GM18498 (cell line): ENCODE measurements around the gene ARHGAP44.

Experiments used
- ATAC-seq: cut with Tn5 transposase; IDR thresholded peaks from one replicate; pipeline ENCODE4 v1.9.1; 2021; ENCODE audit warnings: mild to moderate bottlenecking, moderate library complexity; ENCODE audit not compliant: unreplicated experiment

ARHGAP44 gene

GRCh38 chr17:12896180-12896785, 107.0 kb downstream of the ARHGAP44 start:
- no peak for ATAC-seq

GRCh38 chr17:12898110-12898509, 108.8 kb downstream of the ARHGAP44 start:
- no peak for ATAC-seq

GRCh38 chr17:12899604-12900003, 110.3 kb downstream of the ARHGAP44 start:
- ATAC-seq: no peak

- no peak for ATAC-seq
Observed at GRCh38 chr17:12900474-12900873, 111.2 kb downstream of the ARHGAP44 start.

DNA sequence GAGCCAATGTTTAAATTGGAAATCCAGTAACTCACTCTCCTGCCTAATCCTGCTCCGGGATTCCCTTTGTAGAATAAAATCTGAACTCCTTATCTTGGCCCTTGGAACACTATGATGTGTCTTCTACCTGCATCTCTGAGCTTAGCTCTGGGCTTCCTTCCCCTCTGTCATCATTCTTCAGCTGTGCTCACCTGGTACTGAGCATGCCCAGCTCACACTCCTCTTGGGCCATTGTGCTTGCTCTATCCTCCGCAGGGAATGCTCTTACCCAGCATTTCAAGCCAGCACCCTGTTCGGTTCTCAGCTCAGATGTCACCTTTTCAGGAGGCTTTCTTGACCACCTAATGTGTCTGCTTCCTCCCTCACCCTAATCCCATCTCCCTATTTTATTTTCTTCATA, 112.7 kb downstream of the ARHGAP44 start:
- ATAC-seq: no peak

DNA sequence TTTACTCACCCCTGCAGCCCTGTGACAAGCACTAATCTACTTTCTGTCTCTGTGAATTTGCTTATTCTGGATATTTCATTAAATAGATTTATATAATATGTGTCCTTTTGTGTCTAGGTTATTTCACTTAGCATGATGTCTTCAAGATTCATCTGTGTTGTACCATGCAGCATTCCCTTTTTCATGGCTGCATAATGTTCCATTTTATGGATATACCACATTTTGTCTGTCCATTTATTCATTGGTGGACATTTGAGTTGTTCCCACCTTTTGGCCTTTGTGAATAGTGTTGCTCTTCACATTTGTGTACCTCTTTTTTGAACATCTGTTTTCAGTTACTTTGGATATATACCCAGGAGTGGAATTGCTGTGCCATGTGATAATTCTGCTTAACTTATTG, 118.2 kb downstream of the ARHGAP44 start:
- no peak for ATAC-seq

- ATAC-seq: no peak
Observed at GRCh38 chr17:12909046-12909445, 119.7 kb downstream of the ARHGAP44 start.

GRCh38 chr17:12909511-12909910, 120.2 kb downstream of the ARHGAP44 start:
- ATAC-seq: no peak

GRCh38 chr17:12911239-12911638, 121.9 kb downstream of the ARHGAP44 start:
- no peak for ATAC-seq

- ATAC-seq: no peak
Observed at GRCh38 chr17:12917399-12917798, 128.1 kb downstream of the ARHGAP44 start.

DNA sequence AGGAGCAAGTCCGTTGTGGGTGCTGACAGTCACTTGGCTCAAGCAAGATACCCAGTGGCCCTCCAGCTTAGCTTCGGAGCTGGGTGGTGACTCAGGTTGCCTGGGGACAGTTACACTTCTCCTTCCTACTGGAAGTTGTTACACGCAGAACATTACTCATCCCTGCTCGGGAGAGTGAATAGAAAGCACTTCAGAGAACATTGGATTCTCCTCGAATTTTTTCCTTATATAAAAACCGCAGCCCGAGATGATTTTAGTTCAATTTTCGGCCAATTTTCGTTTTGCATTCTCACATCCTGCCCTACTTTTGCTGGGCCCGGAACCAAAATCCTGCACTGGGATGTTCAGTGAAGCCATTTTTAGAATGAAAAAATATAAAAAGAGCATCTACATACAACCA, 128.8 kb downstream of the ARHGAP44 start:
- no peak for ATAC-seq

GRCh38 chr17:12922120-12922519, 132.8 kb downstream of the ARHGAP44 start:
- no peak for ATAC-seq

DNA sequence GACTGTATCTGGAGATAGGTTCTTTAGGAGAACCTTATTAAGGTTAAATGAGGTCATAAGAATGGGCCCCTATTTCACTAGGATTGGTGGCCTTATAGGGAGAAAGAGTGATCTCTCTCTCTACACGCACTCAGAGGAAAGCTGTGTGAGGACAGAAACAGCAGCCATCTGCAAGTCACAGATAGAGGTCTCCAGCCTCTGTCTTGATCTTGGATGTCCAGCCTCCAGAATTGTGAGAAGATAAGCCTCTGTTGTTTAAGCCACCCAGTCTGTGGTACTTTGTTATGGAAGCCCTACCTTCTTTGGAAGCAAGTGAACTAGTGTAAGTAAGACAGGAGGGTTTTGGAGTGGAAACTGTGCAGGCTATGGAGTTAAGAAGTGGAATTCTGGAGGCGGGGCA, 135.3 kb downstream of the ARHGAP44 start:
- ATAC-seq: no peak

DNA sequence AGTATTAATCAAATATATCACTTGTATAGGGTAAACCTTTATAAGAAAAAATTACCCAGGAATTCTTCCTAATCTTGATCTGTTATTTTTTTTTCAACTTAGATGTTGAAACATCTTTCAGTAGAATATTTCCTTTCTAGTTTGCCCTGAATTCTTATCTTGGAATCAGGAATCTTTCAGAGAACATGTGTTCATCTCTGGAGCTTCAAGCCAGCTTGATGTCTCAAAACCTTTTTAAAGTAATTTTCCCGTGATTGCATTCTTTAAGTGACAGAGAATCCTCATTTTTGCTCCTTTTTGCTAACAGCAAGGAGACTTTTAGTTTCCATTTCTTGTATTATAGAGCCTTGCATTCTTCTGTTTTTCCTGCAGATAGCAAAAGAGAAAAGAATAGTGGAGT, 137.7 kb downstream of the ARHGAP44 start:
- ATAC-seq: no peak

DNA sequence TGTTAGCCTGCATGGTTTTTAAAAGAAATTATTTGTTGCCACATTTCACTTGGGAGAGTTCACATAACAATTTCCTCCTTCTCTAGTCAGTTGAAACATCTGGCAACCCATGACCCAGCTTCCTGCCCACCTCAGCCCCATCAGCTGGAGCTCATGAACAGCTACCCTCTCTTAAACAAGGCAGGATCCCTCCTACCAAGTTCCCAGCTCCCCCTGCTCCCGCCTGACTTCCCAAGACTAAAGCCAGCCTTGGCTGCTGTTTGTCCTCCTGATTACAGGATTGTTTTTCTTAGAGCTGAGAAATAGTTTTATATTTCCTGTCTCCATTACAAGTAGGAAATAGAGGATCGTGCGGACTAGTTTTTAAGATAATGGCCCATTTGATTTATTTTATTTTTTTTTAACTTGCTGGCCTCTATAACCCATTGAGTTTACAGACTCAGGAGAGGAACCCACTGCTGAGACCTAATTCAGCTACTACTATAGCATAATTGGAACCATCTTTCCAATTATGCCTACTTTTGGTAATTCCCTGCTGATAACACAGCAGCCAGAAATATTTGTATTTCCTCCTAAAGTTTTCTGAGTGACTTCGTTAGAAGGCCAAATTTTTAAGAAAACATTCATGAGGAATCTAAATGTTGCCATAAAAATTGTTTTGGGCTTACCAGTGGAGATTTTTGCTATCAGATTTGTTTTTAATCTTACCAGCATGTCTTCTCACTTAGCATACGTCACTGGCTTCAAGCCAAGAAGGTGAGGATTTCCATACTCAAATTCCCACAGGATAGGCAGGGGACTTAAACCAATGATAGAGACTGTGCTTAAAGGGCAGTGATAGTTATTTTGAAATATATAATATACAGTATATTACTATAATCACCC, 138.5 kb downstream of the ARHGAP44 start:
- ATAC-seq: no peak

- no peak for ATAC-seq
Observed at GRCh38 chr17:12928736-12929135, 139.4 kb downstream of the ARHGAP44 start.

GRCh38 chr17:12936501-12936900, 147.2 kb downstream of the ARHGAP44 start:
- ATAC-seq: no peak

- ATAC-seq: no peak
Observed at GRCh38 chr17:12940699-12941098, 151.4 kb downstream of the ARHGAP44 start.

DNA sequence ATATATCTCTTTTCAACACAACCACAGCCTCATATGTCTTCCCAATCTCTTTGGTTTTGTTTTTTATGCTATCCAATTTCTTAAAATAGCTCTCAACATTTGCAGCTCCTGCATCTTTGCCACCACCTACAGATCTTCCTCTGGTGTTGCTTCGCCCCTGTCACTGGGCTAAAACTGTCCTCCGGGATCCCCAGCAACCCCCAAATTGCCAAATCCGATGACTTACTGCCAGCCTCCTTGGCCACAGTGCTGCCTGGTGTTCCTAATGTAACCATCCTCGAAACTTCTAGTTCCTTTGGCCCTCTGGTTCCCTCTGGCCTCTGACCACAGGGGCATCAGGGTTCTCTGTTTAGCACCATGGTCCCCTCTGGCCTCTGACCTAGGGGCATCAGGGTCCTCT, 157.7 kb downstream of the ARHGAP44 start:
- no peak for ATAC-seq

DNA sequence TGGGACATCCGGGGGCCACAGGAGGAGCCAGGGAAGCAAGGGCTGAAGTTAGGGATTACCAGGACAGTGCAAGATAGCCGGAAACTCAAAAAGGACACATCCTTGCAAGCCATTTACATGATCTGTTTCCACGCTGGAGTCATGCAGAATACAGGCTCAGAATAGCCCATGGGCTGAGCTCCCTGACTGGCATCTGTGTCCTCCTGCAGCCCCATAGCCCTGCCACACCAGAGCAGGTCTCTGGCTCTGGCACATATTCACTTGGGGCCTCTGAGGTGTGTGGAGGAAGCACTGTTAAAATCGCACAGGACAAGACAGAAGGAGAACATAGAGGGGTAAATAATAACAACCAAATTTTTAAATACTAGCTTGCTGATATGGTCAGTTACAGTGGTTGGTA, 162.7 kb downstream of the ARHGAP44 start:
- ATAC-seq: no peak

DNA sequence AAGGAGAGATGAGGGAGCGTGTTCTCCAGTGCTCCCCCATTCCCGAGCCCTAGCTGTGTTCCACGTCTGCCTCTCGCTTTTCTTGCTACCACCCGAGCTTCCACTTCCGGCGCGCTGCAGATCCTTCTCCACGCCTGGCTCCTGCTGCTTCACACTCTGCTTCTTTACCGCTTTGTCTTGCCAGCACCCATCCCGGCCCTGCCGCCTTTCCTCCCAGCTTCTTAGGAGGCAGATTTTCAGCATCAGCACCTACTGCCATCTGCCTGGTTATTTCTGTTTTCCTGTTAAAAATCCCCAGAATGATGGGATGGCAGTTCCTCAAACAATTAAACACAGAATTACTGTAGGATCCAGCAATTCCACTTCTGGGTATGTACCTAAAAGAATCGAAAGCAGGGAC, 163.9 kb downstream of the ARHGAP44 start:
- no peak for ATAC-seq

- ATAC-seq: no peak
Observed at GRCh38 chr17:12955521-12955920, 166.2 kb downstream of the ARHGAP44 start.
